Dedifferentiated amniotic fluid mesenchymal stem cell (primary cell): ENCODE measurements around the gene WDR93.

Experiments used
- DNase-seq: peaks from one replicate; pipeline ENCODE4 v3.0.0-alpha.2; 2016; ENCODE audit errors: extremely low spot score

The WDR93 gene

GRCh38 chr15:89749054-89749453 is 58.4 kb downstream of the WDR93 start:
- DNase-seq: no peak

GRCh38 chr15:89749526-89749925 is 58.9 kb downstream of the WDR93 start:
- DNase-seq: no peak

- no peak for DNase-seq
These were observed 59.4 kb downstream of the WDR93 start for GRCh38 chr15:89749951-89750559.

- DNase-seq: peak; percentile 83
These were observed 60.2 kb downstream of the WDR93 start, which contains the start of gene MESP1 for GRCh38 chr15:89750560-89751542. MESP1 (minus strand) TSS chr15:89751249; CDS start chr15:89751231, 18 bp downstream.

- DNase-seq: no peak
These were observed 61.1 kb downstream of the WDR93 start for GRCh38 chr15:89751748-89752147.

GRCh38 chr15:89753855-89754254 is 63.2 kb downstream of the WDR93 start:
- DNase-seq: no peak

GRCh38 chr15:89754361-89755154 is 63.9 kb downstream of the WDR93 start:
- no peak for DNase-seq

- DNase-seq: no peak
These were observed 65.1 kb downstream of the WDR93 start for GRCh38 chr15:89755701-89756100.

GRCh38 chr15:89756897-89757296 is 66.3 kb downstream of the WDR93 start:
- no peak for DNase-seq

GRCh38 chr15:89758283-89758682 is 67.7 kb downstream of the WDR93 start:
- DNase-seq: no peak

- DNase-seq: no peak
These were observed 68.4 kb downstream of the WDR93 start for GRCh38 chr15:89758981-89759380.

- DNase-seq: no peak
These were observed 69.2 kb downstream of the WDR93 start for GRCh38 chr15:89759835-89760234.

GRCh38 chr15:89760303-89761008 is 69.8 kb downstream of the WDR93 start:
- peak; percentile 64 for DNase-seq

- no peak for DNase-seq
These were observed 70.6 kb downstream of the WDR93 start for GRCh38 chr15:89761009-89761831.

GRCh38 chr15:89761929-89762328 is 71.3 kb downstream of the WDR93 start:
- no peak for DNase-seq

- DNase-seq: no peak
These were observed 75.1 kb downstream of the WDR93 start for GRCh38 chr15:89765694-89766093.

- no peak for DNase-seq
These were observed 76.0 kb downstream of the WDR93 start for GRCh38 chr15:89766357-89767311.

GRCh38 chr15:89767411-89767915 is 76.9 kb downstream of the WDR93 start:
- no peak for DNase-seq

- DNase-seq: no peak
These were observed 77.5 kb downstream of the WDR93 start for GRCh38 chr15:89768071-89768500.
